8988T (cell line): ENCODE measurements around the gene PRDM16.

Experiments used
- DNase-seq: peaks from one replicate; pipeline ENCODE4 v3.0.0; 2011

PRDM16 gene

DNA sequence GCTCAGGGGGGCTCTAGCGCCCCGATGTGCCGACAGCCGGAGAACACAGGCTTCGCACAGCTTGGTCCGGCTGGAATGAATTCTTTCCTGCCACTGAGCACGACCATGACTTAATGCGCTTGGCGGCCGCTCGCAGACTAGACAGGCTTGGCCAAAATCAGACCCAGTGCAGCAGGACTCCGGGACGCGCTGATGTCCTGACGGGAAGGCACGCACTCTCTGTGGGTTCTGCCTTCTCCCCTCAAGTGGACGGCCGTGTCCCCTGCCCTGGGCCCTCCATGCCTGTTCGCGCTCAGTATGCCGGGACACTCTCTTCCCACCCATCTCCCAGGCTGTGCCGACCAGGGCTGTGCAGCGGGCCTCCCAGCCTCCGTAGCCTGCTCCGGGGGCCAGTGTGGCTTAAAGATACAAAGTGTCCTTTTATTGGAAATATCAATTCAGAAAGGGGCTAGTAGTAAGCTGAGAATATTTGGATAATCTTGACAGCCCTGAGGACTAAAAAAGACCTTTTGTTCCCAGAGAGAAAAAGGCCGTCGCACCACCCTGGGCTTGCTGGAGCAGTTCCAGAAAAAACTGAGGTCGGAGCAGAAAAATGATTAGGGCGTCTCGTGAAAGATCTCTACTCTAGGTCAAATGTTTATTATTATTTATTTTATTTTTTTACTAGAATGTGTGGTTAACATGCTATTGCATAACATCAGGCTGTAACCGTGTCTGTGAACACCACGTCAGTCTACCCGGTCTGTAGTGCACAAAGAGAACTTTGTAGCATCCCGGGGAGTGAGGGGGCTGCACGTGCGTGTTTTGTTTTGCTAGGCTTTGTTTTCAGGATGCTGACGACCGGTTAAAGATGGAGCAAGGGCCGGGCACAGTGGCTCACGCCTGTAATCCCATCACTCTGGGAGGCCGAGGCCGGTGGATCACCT, 297.4 kb downstream of the PRDM16 start:
- DNase-seq: no peak

DNA sequence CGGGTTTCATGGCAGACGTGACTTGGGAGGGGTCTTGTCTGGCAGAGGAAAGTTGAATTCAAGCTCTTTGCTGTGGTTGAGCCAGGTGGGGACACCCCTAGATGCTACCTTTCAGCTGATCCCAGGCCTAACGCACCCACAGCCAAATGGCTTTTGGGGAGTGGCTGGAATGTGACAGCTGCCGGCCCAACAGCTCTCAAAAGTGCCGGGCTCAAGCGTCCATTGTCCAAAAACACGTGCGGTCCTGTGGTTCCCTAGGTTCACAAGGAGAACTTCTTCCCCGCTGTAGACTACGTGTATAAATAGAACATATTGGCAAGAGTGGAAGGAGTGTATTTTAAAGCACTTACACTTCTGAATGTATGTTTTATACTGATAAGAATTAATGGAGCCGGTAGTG, 298.4 kb downstream of the PRDM16 start:
- no peak for DNase-seq

DNA sequence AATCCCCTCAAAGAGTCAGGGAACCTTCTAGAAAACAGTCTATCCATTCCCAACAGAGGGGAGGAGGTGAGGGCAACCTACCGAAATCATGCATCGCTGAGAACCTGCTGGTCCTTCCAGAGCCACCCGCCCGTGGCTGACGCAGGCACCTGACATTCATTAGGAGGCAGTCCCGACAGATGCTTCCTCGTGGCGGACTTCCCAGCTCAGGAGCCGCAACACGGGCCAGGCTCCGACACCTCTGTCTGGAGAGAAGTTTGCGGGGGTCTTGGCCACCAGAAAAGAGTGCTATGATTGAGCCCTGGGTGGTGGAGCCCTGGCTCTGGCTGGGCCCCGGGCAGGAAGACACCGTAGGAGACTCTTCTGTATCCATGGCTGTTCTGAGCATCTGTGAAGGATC, 299.1 kb downstream of the PRDM16 start:
- DNase-seq: no peak

DNA sequence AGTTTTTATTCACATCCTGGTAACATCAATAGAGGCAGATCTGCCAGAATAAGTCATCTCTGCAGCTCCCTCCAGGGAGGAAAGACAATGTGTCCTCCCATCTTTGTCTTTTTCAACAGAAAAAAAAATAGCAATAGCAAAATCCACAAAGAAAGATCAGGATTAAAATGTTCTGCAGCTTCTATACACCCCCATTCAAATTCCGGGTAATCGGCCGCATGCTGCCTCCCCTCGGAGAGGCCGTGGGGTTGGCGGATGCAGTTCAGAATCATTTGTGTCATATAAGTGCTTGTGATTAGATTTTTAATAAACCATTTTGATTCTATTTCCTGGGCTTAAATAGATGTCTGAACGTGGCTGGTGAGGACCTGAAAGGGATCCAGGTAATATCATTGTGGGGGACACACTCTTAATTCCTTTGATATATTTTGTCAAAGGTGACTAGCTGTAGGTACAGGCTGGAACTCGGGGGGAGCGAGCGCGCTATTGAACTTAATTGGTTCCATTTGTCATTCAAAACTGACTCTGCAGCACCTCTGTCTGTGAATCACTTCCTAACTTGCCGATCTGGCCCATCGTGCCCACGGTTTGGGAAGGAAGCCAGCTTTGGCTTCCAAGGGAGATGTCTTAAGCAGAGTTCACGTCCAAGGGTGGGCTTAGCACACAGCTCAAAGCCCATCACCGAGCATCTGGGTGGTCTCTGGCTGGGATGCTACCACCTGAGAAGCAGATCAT, 299.9 kb downstream of the PRDM16 start:
- no peak for DNase-seq

DNA sequence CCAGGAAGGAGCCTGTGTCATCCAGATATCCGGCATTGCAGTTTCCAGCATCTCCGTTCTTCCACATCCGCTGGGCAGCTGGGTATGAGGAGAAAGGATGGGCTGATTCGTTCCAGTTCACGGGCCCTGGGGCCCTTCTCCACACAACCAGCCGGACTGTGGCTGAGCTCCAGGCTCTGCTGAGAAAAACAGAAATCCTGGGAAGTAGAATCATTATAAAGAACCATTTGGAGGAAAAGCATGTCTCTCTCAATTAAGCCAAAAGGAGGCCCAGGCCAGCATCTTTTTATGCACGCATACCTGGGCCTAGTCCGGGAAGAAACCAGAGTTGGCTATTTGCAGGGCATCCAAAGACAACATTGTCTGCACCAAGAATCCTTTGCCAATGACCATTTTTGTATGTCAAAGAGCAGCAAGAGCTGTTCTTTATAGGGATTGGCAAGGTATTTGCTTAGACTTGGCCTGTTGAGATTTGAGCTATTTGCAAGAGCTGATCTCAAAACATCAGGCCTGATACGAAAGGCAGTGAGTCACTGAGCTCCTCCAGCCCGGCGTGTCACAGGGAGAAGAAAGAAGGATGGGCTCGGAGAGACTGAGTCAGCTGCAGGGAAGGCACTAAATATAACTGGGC, 300.6 kb downstream of the PRDM16 start:
- DNase-seq: no peak

DNA sequence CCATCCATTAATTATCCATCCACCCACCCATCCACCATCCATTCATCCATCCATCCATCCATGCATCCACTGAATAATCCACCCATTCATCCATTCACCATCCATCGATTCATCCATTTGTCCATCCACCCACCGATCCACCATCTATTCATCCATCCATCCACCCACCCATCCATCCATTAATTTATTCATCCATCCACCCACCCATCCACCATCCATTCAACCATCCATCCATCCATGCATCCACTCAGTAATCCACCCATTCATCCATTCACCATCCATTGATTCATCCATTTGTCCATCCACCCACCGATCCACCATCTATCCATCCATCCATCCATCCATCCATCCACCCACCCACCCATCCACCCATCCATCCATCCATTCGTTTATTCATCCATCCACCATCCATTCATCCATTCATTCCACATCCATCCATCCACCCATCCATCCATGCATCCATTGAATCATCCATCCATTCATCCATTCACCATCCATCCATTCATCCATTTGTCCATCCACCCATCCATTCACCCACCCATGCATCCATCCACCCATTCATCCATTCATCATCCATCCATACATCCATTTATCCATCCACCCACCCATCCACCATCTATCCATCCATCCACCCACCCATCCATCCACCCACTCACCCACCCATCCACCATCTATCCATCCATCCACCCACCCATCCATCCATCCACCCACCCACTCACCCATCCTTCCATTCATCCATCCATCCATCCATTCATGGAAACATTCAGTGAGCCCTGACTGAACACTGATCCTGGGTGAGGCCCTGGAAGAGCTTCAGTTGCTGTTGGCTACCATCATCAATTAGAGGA, 302.1 kb downstream of the PRDM16 start:
- no peak for DNase-seq

DNA sequence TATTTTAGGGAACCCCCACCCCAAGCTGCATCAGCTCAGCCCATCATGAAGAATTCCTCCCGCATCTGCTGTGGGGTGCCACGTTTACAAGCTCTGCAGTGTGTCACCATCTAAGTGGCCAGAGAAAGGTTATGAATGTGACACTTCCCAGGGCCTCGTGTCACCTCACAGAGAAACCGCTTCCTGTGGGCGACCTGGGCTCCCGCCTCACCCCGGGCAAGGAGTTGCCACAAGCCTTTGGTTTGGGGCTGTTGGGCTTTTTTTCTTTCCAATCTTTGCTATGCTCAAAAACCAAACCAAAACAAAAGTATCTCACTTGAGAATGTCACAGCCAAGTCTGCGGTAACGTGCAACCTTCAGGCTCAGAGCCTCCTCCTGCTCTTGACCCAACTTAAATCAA, 303.3 kb downstream of the PRDM16 start:
- DNase-seq: no peak

DNA sequence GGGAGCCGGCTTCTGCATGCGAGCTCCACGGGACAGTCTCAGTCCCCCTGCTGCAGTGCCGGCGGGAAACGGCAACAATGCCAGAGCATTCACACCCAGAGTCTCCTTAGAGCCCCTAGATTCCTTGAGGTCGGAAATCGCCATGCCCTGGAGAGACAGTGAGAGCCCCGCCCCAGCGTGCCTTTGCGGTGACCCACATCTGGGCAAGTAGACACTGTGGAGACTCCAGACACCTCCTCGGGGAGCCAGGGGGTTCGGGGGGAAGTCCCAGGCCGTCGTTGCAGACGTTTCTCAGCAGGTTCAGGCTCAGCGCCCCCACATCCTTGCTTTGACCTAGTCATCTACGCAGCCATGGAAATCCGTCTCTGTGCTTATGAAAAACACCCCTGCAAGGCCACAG, 304.2 kb downstream of the PRDM16 start:
- DNase-seq: no peak

DNA sequence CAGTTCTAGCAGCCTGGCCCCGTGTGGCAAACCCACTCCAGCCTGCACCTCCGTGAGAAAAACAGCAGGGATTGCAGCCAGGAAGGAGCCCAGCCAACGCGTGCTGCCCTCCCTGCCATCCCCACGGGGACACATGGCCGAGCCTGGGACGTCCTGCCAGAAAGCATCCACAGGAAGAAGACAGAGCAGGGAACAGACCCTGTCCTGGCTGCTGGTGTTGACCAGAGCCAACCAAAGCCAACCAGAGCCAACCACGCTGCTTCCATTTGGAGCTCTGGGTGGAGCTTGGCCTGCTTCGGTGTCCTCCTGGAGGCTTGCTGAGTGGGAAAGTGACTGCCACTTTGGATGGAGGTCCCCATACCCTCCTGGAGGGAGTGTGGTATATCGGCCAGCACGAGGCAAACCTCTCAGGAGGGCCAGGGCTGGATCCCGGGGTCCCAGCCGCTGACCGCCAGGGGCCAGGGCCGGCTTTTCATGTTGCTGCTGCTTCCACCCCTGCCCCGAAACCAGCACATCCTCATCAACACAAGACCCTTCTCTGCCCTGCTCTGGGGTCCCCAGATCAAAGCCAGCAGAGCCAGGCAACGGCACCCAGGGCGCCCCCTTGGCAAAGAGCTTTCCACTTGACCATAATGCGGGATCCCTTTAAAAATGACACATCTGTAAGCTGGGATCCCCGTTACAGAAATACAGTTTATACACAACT, 304.9 kb downstream of the PRDM16 start:
- no peak for DNase-seq

DNA sequence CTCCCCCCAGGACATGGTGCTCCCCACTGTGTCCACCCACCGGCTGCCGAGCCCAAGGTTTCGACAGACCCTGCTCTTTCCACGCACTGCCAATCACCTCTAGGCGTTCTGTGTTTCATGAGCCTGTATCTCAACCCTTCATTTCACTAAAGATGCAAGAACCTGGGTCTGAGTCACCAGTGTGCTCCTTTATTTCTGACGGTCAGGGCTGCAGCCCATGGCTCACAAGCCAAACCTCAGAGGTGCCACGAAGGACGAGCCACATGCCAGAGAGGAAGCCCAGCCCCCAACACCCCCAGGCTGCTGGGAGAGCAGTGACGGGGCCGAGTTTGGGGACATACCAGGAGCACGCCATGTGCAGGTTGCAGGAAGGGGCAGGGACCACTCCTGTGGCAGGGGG, 306.2 kb downstream of the PRDM16 start:
- DNase-seq: no peak

DNA sequence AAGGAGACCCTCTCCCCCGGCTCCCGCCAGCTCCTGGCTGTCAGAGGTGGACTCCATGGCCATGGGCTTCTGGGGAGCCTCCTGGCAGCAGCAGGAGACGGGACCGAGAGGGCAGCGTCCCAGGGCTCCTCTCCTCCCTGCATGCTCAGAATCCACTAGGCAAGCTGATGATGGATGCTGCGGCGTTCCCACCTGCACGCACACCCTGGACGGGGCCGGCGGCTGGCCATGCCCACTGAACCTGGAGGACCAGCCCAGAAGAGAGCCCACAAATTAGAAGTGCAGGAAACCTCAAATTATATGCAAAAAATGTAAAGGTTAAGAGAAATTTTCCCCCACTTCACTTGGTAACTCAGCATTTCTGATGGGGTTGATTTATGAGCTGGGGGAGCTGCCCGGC, 308.2 kb downstream of the PRDM16 start:
- DNase-seq: no peak

DNA sequence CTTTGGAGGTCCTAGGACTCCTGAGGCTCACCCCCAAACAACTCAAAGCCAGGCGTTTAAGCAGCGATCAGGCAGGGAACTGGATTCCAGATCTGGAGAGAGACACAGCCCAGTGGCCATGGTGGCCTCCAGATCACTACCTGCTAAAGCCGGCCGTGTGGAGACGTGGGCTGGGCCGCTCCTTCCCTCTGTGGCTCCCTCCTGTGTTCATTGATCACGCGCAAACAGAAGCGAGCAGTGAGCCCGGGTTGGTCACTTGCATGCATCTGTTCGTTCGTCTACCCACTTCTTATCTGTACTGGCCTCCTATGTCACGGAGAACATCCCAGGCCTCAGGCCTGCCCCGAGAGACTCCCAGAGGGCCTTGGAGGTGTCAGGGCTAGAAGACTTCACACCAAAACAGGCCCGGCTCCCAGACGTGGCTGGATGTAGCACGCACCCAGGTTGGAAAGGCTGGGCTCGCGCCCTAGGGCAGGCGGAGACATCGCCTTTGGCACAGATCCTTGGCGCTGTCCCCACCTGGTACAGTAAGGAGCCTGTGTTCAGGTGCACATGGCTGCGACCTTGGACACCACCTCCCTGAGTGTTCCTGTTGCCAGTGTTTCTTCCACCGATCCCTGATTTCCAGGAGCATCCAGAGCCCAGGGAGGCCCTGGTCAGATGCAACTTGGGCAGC, 308.7 kb downstream of the PRDM16 start:
- DNase-seq: no peak

DNA sequence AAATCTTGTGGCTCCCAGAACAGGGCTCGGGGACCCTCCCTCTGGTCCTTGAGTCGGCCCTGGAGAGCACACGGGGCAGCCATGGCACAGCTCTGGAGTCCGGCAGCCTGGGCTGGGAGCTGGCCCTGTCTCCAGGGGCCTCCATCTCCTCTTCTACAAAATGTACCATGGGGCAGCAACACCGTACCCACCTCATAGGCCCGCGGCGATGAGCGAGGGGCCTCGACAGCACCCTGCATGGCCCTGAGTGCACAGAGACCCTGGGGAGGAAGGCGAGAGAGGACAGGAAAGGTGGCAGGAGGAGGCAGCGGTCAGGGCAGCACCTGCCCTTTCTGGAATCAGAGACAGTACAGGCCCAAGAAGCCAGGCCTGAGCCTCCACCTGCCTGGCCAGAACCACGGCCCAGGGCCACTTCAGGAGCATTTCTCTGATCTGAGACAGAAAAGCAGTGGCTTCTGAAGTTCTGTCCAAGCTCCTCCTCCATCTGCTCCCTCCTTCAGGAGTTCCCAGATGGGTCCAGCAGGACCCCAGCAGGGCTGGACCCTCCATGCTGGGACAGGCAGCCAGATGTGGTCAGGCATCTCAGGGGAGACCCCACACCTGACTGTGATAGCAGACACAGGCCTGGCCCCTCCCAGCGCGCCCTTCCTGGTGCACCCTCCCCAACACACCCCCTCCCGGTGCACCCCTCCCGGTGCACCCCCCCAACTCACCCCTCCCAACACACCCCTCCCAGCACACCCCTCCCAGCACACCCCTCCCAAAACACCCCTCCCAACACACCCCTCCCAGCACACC, 309.6 kb downstream of the PRDM16 start:
- DNase-seq: no peak

DNA sequence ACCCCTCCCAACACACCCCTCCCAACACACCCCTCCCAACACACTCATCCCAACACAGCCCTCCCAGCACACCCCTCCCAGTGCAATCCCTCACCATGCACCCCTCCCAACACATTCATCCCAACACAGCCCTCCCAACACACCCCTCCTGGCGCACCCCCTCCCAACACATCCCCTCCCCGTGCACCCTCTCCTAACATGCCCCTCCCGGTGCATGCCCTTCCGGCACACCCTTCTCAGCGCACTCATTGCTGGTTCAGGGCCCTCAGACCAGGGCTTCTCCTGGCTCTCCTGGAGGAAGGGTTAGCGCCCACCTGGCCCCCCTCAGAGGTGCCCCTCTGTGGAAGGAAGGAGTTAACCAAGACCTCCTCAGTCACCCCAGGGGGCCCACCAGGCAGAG, 310.9 kb downstream of the PRDM16 start:
- DNase-seq: no peak

DNA sequence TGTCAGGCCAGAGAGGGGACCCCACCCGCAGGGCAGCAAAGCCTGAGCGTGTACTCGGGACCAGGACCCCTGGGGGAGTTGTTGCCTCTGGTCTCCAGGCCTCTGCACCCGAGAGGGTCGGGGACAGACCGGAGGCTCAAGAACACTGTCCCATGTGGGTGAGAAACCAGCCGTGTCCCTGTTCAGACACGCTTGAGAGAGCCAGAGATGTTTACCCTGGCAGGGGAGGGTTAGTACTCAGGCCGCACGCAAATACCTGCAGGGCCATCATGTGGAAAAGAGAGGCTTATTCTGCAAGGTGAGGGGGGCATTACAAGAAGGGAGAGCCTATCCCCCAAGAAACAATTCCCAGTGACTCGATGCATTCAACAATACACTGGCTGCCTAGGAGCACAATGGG, 311.5 kb downstream of the PRDM16 start:
- DNase-seq: no peak

DNA sequence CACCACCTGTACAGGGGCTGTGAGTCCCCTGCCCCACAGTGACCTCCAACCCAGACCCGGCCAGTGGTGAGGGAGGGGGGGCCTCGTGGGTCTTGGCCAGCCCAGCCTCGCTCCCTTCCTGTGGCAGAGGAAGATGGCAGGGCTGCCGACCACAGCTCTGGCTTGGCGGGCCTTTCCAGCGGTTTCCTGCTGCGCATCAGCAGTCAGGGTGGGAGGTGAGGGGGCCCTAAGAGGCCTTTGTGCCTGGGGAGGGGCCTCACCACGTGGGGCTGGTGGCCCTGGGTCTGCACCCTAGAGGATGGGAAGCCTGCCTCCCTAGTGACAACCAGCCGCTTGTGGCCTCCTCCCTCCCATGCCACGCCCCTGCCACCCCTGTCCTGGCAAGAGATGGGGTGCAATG, 312.9 kb downstream of the PRDM16 start:
- DNase-seq: no peak

DNA sequence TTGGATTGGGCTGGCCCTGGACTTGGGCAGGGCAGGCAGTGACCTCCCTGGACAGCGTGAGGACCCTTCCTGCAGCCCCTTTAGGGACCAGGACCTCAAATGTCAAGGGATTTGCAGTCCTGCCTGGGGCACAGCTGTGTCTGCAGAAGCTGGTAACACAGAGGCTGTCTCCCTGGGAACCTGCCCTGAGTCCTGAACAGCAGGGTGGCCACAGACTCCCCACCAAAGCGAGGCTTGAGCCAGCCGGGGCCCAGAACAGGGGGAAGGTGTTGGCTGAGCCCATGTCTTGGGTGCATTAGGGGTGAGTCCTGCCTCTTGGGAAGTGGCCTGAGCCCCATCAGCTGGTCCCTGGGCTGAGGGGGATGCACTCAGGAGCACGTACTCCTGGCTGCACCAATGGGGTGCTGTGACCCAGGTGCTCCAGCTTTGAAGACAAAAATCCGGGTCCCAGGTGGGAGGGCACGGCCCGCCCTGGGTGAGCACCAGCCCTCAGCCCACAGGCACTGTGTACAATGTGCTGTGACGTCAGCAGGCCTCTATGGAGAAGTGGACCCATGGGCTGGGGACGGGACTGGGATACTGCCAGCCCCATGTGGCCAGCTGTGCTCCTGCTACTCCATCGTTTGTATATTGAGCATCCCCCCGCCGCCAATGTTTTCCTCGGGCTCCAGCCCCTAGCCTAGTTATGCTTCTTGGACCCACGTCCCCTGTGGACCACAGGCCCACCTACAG, 313.5 kb downstream of the PRDM16 start:
- no peak for DNase-seq

DNA sequence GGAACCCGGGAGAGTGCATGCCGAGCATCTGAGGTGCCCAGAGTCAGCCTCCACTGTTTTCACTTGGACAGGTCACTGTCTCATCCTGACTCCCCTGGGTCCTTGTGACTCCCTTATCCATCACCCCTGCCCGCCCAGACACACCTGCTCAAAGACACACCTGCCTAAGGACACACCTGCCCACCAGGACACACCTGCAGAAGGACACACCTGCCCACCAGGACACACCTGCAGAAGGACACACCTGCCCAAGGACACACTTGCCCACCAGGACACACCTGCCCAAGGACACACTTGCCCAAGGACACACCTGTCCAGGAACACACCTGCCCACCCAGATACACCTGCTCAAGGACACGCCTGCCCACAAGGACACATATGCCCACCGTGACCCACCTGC, 314.7 kb downstream of the PRDM16 start:
- DNase-seq: no peak

DNA sequence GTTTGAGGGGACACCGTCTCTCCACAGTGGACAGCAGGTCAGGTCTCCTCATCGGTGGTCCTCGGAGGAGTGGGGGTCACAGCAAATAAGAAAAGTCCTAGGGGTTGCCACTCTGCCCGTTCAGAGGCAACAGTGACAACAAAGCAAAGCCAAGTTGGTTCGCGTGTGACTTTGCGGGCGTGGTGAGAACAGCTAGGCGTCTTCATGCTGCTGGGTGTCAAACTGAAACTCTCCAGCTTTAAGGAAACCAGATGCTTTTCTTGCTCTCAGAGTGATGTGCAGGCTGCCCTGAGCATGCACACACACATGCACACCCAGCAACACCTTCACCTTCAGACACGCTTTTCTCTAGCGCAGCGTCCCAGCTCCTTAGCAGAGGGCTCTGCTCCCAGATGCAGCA, 315.4 kb downstream of the PRDM16 start:
- no peak for DNase-seq
